Measurements from ENCODE around the gene LBHD2. TPM values are rescaled to one million over a fixed set of nuclear protein-coding genes. Genes with fewer than 3 reads are reported as not detected.
"Not testable (repeated sequence)": the region's sequence is repeated elsewhere in the genome, so short reads cannot be mapped to it uniquely, and the experiment has no call there.

Gene LBHD2
- polyA plus RNA-seq, 3 donors = not detected

DNA sequence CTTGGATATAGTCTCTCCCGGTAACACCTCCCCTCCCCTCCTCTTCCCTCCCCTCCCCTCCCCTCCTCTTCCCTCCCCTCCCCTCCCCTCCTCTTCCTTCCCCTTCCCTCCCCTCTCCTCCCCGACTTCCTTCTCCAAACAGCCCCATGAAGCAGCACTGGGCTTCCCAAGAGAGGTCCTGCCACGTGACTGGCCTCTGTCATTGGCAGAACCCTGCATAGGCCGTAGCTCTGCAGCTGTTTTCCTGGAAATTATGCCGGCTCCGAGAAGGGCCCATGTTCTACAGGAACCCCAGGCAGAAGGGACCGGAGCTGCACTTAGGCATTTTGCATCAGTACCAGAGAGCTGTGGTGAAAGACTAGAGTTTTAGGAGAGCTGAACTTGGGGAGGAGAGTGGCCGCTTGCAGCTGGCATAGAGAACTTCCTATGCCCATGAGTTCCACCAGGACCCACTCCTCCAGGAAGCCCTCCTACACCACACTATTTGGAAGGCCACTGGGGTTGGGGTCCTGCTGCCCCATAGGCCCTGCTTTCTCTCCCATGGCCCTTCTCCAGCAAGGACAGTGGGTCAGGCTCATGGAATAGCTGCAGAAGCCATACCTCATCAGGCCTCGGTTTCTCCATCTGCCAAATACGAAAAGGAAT lies 34.1 kb downstream of the LBHD2 start:
- DNase-seq = no peak

DNA sequence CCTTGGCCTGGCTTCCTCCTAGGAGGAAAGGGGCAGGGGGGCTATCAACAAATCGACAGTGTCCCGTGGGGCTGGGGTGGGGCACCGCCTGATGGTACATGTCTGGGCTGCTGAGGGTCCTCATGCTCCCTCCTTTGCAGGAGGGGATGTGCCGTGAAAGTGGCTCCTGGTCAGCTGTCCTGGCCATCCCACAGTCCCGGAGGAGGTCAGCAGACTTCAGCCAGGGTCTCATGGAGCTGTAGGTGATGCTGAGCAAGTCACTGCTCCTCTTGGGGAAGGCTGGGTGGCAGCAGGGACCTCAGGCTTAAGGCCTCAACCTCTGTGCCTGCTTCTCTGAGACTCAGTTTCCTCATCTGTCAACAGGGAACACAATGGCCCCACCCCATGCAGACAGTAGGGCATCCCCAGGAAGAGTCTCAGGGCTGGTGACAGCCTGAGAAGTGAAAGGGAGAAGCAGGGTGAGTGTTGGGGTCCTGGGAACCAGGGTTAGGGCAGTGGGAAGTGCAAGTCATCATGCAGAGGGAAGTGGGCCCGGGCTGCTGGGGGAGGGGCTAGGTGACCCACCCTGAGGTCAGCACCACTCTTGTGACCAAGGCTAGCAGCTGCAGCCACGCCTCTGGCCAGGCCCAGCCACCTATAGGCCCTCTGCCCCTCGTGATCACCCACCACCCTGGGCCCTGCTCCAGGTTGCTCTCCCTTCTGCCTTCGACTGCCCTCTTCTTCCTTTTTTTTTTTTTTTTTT lies 34.8 kb downstream of the LBHD2 start:
- no peak for DNase-seq

DNA sequence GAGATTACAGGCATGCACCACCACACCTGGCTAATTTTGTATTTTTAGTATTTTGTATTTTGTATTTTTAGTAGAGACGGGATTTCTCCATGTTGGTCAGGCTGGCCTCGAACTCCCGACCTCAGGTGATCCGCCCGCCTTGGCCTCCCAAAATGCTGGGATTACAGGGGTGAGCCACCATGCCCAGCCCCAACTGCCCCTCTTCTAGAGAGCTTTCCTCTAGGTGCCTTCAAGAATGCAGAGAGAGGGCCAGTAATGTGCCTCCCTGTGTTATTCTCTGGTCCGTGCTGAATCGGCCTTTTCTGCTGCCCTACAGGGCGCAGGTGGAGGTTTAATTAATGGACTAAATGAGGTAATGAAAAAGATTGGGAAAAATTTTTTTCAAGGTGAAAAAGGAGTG lies 35.5 kb downstream of the LBHD2 start:
- not testable (repeated sequence) for DNase-seq

GRCh38 chr14:103121121-103121845 lies 37.3 kb downstream of the LBHD2 start:
- DNase-seq = no peak

DNA sequence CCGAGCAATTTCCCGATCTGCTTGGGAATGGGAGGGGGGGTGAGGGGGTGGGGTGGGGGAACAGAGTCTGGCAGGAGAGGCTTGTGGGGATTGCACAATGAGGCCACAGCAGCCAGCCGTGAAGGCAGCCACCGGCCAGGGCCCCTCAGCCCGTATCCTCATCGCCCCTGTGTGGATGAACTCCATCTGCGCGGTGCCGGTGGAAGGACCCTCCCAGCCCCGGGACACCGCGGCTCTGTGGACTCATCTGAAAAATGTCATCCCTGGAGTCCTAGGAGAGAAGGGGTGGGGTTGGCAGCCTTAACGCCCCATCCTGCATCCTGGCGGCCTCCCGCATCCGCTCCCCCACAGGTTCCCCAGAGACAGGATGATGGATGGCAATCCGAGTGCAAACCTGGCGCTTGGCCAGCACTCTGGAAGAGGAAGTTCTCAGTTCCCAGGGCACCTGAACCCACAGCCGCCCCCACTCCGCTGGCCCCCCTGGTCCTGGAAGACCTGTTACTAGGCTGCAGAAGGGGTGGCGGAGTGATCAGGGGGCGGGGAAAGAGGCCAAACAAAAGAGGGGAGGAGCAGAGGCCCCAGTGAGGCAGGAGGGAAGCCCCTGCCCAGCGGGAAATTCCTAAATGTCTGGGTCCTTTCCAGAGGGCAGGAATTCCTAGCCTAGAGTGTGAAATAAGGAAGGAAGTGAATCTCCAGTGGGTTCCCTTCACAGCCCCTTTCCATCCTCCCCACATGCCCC lies 38.0 kb downstream of the LBHD2 start:
- peak; percentile 94 for DNase-seq

DNA sequence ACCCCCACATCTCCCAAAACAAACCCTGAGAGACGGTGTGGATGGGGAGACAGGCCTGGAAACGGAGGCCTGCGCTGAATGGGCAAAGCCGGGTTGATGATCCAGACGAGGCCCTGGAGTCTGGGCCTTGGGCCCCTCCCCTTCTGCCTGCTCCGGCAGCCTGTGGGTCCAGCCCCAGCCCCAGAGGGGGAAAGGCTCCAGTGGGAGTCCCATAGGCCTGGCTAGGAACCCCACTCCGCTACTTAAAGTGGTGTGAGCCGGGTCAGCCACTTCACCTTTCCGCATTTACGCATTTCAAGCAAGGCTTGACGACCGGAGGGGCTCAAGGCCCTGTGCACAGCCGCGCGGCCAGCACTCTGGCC lies 38.6 kb downstream of the LBHD2 start:
- DNase-seq = no peak

- DNase-seq = no peak
Observed at GRCh38 chr14:103122947-103123633, 39.1 kb downstream of the LBHD2 start, which contains the start of gene TNFAIP2. Gene TNFAIP2, plus strand, starts transcription at chr14:103123461. Its CDS starts 2,997 bp downstream, at chr14:103126458.

DNA sequence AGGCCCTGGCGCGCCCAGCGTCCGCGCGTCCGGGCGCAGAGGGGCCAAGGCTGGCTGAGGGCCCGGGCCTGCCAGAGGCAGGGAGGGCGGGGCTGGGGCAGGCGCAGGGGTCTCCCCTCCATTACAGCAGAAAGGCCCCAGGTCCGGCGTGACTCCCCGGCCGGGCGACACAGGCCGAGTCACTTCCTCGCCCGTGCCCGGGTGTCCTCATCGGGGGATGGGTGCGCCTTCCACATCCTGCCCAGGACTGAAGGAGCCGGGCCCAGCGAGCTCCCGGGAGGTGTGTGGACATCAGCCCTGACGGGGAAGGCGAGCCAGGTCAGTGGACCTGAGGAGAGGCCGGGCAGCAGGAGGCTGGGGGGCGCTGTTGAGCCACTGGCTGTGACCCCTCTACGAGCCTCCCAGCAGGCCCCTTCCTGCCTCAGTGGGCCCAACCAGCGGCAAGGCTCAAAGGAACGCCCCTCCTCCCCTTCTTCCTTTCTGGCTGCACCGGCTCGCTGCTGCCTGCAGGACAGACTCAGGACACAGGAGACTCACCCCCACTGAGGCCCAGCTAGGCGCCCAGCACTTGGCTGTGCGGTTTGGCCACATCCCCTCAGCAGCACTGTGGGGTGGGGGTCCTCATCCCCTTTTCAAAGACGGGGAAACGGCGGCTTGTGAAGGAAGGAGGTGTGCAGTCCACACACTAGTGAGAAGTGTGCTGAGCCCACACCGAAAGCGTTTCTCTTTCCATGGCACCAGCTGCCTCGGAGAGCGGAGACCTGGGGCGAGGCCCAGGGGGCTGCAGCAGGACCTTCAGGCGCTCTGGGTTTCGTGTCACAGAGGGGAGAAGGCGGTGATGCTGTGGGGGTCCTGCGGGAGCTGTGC lies 39.9 kb downstream of the LBHD2 start:
- no peak for DNase-seq

DNA sequence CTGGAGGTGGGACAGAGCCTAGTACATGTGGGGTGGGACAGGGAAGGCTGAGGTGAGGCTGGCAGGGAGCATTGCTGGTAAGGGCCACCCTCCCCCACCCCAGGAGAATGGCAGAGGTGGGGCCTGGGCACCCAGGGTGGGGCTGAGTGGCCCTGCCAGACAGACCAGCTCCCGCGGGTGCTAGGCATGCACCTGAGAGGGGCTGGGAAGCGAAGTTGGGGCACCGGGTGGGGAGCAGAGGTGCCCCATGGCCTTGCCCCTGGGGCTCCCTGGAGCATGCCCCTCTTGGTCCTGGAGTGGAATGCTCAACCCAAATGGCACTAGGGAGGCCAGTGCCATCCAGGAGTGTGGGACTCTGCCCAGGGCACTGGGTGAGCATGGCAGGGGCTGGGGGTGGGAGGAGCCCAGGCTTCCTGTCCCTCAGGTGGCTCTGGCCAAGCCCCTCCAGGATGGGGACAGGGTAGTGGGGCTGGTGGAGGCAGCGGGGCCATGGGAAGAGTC lies 40.5 kb downstream of the LBHD2 start:
- no peak for DNase-seq

DNA sequence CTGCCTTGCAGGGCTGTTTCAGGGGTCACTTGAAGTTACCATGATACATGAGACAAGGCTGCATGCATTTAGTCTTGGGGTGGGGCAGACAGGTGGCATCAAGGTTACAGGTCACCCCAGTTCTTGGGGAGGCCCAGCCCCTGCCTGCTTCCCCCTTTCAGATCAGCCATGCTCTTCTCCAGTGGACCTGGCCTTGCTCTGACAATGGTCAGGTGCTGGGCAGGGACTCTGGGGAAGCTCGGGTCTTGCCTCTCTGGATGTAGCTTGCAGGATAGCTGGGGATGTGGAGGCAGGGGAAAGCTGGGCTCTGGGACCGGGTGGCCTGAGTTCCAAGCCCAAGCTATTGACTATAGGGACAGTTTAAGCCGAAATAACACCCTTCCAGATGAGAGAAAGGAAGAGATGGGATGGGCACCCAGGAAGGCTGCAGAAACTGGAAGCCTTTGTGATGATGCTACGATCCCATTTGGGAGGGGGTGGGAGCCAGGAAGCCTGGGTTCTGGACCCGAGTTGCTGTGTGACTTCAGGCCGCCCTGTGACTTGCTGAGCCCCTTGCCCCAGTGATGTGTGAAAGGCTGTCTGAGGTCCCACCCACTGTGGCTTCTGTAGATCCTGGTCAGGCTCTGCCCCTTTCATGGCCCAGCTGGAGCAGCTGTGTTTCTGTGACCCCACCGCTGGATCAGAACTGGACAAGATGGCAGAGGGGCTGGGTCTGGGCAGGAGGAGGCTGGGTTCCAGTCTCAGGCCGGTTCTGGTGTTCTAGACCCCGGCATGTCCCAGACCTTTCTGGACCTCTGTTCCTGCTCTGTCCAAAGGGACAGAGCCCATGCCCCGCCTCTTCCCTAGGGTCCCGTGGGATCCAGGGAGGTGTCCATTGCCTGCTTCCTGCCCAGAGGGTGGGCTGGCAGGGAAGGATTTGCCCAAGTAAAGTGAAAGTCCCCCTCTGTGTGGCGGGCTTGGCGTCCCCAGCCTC lies 41.4 kb downstream of the LBHD2 start:
- no peak for DNase-seq

DNA sequence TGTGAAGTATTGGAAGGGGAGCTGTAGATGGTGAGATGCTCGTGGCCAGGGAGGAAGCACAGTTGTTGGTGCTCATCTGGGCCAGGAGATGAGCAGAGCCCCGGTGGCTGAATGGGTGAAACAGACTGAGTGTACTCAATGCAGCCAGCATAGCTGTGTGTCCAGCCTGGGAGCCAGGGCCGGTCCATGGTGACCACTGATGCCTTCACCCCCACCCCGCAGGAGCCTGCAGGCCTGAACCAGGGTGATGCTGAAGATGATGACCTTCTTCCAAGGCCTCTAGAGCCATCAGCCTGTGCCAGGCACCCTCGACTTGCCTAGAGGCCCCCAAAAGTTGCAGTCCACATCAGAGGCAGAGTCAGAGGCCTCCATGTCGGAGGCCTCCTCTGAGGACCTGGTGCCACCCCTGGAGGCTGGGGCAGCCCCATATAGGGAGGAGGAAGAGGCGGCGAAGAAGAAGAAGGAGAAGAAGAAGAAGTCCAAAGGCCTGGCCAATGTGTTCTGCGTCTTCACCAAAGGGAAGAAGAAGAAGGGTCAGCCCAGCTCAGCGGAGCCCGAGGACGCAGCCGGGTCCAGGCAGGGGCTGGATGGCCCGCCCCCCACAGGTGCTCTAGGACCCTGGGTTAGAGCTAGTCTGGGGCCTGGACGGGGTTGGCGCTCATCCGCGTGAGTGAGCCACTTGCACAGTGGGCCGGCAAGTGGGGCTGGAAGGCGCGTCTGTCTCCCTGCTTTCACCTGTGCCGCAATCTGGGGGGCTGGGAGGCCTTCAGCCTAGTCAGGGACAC lies 42.3 kb downstream of the LBHD2 start:
- DNase-seq = no peak

GRCh38 chr14:103126873-103127304 lies 42.9 kb downstream of the LBHD2 start:
- peak; percentile 71 for DNase-seq

- no peak for DNase-seq
Observed at GRCh38 chr14:103127356-103127755, 43.3 kb downstream of the LBHD2 start.

- DNase-seq = no peak
Observed at GRCh38 chr14:103127861-103128598, 44.0 kb downstream of the LBHD2 start.

DNA sequence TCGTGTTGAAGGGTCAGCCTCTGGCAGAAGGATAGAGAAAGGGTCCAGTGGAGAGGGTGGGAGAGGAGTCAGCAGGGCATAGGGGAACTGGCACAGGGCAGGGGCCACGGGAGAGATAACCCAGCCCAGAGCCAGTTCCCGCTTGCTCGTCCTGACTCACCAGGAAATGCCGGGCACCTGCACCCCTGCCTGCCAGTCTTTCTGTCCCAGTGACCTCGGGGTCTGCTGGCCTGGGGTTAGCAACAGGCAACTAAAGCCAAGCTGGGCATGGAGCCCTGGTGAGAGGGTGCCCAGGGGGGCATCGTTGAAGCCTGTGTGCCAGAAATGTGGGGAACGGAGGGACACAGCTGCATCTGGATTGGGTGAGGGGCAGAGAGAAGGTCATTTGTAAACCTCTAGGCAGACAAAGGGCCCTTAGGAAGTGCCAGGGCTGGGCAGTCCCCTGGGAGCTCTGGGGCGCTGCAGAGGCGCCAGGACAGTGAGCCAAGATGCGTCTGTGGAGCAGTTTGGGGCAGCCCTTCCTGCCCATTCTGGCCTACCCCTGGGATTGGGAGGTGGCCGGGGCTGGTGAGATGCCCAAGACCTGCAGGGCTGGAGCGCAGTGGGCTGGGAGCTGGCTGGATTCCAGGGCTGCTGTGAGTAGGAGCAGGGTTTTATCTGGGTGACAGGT lies 44.8 kb downstream of the LBHD2 start:
- no peak for DNase-seq

GRCh38 chr14:103129301-103130016 lies 45.4 kb downstream of the LBHD2 start:
- DNase-seq = no peak

All from renal pelvis (tissue), 4 donors.